ENCODE results near the gene FUBP3.

FUBP3 gene

GRCh38 chr9:130608554-130609134 is 29.3 kb downstream of the FUBP3 start:
- no peaks in the 10 kb centered on the region for H3K79me2 ChIP-seq (ENCODE audit: control insufficient read depth, low read length)

GRCh38 chr9:130609163-130609562 is 29.8 kb downstream of the FUBP3 start:
- Histone ChIP-seq H3K4me3 (ENCODE audit: low read length) (no peak overlapping the region), H3K36me3 (ENCODE audit: control insufficient read depth, low read length) (peaks cover 33% of the 10 kb centered on the region), H3K4me1 (ENCODE audit: control insufficient read depth, low read length) (no peaks in the 10 kb centered on the region), H3K9me3 (ENCODE audit: control insufficient read depth, insufficient read depth, low read length) (no peaks in the 10 kb centered on the region), H3K79me2 (ENCODE audit: control insufficient read depth, low read length) (no peaks in the 10 kb centered on the region), H3F3A (ENCODE audit: control insufficient read depth, insufficient read depth) (no peaks in the 10 kb centered on the region), H3K9me2 (replicated peaks; ENCODE audit: control insufficient read depth, low read length) (no peaks in the 10 kb centered on the region), H3K4me2 (ENCODE audit: low read length) (no peak overlapping the region), H4K20me1 (ENCODE audit: control insufficient read depth, insufficient read depth, low read depth, low read length) (no peaks in the 10 kb centered on the region), H3K27ac (ENCODE audit: low read depth, low read length) (no peak overlapping the region), H3K27me3 (ENCODE audit: control insufficient read depth, low read length) (no peaks in the 10 kb centered on the region)
- TF ChIP-seq, protein P1, sequence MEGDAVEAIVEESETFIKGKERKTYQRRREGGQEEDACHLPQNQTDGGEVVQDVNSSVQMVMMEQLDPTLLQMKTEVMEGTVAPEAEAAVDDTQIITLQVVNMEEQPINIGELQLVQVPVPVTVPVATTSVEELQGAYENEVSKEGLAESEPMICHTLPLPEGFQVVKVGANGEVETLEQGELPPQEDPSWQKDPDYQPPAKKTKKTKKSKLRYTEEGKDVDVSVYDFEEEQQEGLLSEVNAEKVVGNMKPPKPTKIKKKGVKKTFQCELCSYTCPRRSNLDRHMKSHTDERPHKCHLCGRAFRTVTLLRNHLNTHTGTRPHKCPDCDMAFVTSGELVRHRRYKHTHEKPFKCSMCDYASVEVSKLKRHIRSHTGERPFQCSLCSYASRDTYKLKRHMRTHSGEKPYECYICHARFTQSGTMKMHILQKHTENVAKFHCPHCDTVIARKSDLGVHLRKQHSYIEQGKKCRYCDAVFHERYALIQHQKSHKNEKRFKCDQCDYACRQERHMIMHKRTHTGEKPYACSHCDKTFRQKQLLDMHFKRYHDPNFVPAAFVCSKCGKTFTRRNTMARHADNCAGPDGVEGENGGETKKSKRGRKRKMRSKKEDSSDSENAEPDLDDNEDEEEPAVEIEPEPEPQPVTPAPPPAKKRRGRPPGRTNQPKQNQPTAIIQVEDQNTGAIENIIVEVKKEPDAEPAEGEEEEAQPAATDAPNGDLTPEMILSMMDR (IDR thresholded peaks at IDR 0.05; ENCODE audit: low read depth, low read length, poor library complexity, severe bottlenecking): no peak
- no peak for TF ChIP-seq EZH2phosphoT487 (IDR thresholded peaks at IDR 0.05; ENCODE audit: borderline replicate concordance, low read length)

More at GRCh38 chr9:130608554-130609134, 29.3 kb downstream of the FUBP3 start:
- Histone ChIP-seq H3K36me3 (ENCODE audit: control insufficient read depth, low read length) (peaks cover 33% of the 10 kb centered on the region), H3K27me3 (ENCODE audit: control insufficient read depth, low read length) (no peaks in the 10 kb centered on the region), H3K4me2 (ENCODE audit: low read length) (no peak overlapping the region), H3K9me2 (replicated peaks; ENCODE audit: control insufficient read depth, low read length) (no peaks in the 10 kb centered on the region), H3K4me3 (ENCODE audit: low read length) (no peak overlapping the region), H3K9me3 (ENCODE audit: control insufficient read depth, insufficient read depth, low read length) (no peaks in the 10 kb centered on the region), H4K20me1 (ENCODE audit: control insufficient read depth, insufficient read depth, low read depth, low read length) (no peaks in the 10 kb centered on the region), H3F3A (ENCODE audit: control insufficient read depth, insufficient read depth) (no peaks in the 10 kb centered on the region), H3K27ac (ENCODE audit: low read depth, low read length) (no peak overlapping the region), H3K4me1 (ENCODE audit: control insufficient read depth, low read length) (no peaks in the 10 kb centered on the region)
- TF ChIP-seq, protein P1 (IDR thresholded peaks at IDR 0.05; ENCODE audit: low read depth, low read length, poor library complexity, severe bottlenecking): no peak
- TF ChIP-seq EZH2phosphoT487 (IDR thresholded peaks at IDR 0.05; ENCODE audit: borderline replicate concordance, low read length): no peak

- Histone ChIP-seq H3K79me2 (ENCODE audit: control insufficient read depth, low read length) (no peaks in the 10 kb centered on the region), H3K27me3 (ENCODE audit: control insufficient read depth, low read length) (no peaks in the 10 kb centered on the region), H3K4me3 (ENCODE audit: low read length) (no peak overlapping the region), H3F3A (ENCODE audit: control insufficient read depth, insufficient read depth) (no peaks in the 10 kb centered on the region), H3K9me3 (ENCODE audit: control insufficient read depth, insufficient read depth, low read length) (no peaks in the 10 kb centered on the region), H3K4me1 (ENCODE audit: control insufficient read depth, low read length) (no peaks in the 10 kb centered on the region), H3K9me2 (replicated peaks; ENCODE audit: control insufficient read depth, low read length) (no peaks in the 10 kb centered on the region), H3K27ac (ENCODE audit: low read depth, low read length) (no peak overlapping the region), H3K36me3 (ENCODE audit: control insufficient read depth, low read length) (peaks cover 46% of the 10 kb centered on the region), H3K4me2 (ENCODE audit: low read length) (no peak overlapping the region), H4K20me1 (ENCODE audit: control insufficient read depth, insufficient read depth, low read depth, low read length) (no peaks in the 10 kb centered on the region)
- TF ChIP-seq, protein P1 (IDR thresholded peaks at IDR 0.05; ENCODE audit: low read depth, low read length, poor library complexity, severe bottlenecking): no peak
- TF ChIP-seq EZH2phosphoT487 (IDR thresholded peaks at IDR 0.05; ENCODE audit: borderline replicate concordance, low read length): no peak
Observed at GRCh38 chr9:130610862-130611707, 31.7 kb downstream of the FUBP3 start.

Measured in DOHH2 (cell line).